Kidney epithelial cell (primary cell): ENCODE measurements around the gene NANP. TPM values are rescaled to one million over a fixed set of nuclear protein-coding genes. Genes with fewer than 3 reads are reported as not detected.

Experiments used
- DNase-seq: peaks from one replicate; pipeline ENCODE4 v3.0.0-alpha.2; 2010; ENCODE audit warnings: low read depth
- H3K27me3 ChIP-seq: 2 replicates; pipeline ENCODE4 v1.6.0; 2011; ENCODE audit warnings: low read length; ENCODE audit not compliant: control insufficient read depth, insufficient read depth
- H3K36me3 ChIP-seq: 2 replicates; pipeline ENCODE4 v1.5.1; 2011; ENCODE audit warnings: low read length; ENCODE audit not compliant: control insufficient read depth, insufficient read depth
- H3K4me3 ChIP-seq: 2 replicates; pipeline ENCODE4 v1.5.1; 2011; ENCODE audit warnings: low read depth, mild to moderate bottlenecking, control low read depth, low read length
- total RNA-seq: library from RNA; depleted of rRNA; stranded (reverse); fragments of >200 nt; gene quantifications from 2 replicates; pipeline ENCODE4 v1.2.3, GENCODE V29; 2015
- TF ChIP-seq, protein P1 (sequence below): IDR thresholded peaks from 2 replicates; pipeline ENCODE4 v1.5.1; 2011; ENCODE audit warnings: mild to moderate bottlenecking, moderate library complexity, low read length, control low read depth, inconsistent platforms; ENCODE audit not compliant: insufficient read depth, poor library complexity, severe bottlenecking

NANP gene, protein sequence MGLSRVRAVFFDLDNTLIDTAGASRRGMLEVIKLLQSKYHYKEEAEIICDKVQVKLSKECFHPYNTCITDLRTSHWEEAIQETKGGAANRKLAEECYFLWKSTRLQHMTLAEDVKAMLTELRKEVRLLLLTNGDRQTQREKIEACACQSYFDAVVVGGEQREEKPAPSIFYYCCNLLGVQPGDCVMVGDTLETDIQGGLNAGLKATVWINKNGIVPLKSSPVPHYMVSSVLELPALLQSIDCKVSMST
- total RNA-seq, result 6.2 and 7.0 TPM in 2 replicates

DNA sequence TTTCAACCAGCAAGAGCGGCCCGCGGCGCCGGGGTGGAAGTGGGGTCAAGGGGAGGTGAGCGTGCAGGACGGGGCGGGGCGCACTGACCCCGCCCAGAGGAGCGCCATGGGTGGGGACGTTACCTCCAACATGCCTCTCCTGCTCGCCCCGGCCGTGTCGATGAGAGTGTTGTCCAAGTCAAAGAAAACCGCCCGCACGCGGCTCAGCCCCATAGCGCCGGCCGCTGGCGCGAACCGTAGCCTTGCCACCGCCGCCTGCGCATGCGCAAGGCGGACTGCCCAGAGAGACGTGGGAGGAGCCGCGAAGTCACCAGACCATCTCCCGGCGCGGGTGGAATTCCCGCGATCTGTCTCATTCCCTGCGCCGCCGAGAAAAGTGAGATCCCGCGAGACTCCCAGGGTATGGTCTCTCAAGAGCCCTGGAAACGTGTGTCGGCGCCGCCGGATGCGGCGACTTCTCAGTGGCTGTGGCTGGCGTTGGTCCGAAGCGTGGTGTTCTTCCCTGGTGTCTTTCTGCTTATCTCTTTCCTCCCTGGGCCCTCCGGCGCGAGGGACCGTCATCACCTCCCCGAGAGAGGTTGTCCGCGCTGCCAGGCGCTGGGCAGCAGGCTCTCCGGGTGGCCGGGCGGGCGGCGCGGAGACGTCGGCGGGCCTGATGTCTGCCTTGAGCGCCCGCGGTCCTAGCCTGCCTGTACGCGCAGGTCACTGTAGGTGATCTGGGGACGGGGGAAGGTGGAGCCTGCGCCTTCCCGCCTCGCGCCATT, at the start of gene NANP:
TSS of gene NANP (minus strand) at position 279 of the 764 bp plus-strand sequence. CDS start at position 213, 66 bp downstream.
- TF ChIP-seq, protein P1, sequence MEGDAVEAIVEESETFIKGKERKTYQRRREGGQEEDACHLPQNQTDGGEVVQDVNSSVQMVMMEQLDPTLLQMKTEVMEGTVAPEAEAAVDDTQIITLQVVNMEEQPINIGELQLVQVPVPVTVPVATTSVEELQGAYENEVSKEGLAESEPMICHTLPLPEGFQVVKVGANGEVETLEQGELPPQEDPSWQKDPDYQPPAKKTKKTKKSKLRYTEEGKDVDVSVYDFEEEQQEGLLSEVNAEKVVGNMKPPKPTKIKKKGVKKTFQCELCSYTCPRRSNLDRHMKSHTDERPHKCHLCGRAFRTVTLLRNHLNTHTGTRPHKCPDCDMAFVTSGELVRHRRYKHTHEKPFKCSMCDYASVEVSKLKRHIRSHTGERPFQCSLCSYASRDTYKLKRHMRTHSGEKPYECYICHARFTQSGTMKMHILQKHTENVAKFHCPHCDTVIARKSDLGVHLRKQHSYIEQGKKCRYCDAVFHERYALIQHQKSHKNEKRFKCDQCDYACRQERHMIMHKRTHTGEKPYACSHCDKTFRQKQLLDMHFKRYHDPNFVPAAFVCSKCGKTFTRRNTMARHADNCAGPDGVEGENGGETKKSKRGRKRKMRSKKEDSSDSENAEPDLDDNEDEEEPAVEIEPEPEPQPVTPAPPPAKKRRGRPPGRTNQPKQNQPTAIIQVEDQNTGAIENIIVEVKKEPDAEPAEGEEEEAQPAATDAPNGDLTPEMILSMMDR, result no peak

DNA sequence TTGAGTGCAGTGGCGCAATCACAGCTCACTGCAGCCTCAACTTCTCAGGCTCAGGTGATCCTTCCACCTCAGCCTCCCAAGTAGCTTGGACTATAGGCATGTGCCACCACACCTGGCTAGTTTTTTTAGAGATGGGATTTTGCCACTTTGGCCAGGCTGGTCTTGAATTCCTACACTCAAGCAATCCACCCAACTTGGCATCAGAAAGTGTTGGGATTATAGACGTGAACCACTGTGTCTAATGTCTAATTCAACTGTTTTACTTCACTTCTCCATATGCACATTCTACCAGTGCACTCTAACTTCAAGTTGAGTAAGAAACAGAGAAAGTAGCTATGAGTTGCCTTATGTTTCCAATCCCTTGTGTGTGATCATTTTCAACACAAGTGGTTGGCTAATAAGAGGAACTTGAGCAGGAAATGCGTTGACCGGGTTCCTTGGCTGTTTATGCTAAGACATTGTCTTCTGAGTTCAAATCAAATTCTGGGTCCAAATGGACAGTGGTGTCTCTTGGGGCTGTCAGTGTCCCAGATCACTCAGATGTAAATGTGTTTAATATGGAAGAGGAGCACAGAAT, 48.9 kb upstream of the NANP start:
- TF ChIP-seq, protein P1, result no peak
- Histone ChIP-seq H3K4me3 (no peak overlapping the region), H3K36me3 (peaks cover 2% of the 10 kb centered on the region), H3K27me3 (no peaks in the 10 kb centered on the region)
- no peak for DNase-seq

More for the DNA sequence above, at the start of gene NANP:
- Histone ChIP-seq H3K4me3 (peak within 1 kb of the TSS; percentile 57), H3K27me3 (no peaks in the 10 kb centered on the region), H3K36me3 (no peaks in the 10 kb centered on the region)
- DNase-seq, result peak; percentile 92

DNA sequence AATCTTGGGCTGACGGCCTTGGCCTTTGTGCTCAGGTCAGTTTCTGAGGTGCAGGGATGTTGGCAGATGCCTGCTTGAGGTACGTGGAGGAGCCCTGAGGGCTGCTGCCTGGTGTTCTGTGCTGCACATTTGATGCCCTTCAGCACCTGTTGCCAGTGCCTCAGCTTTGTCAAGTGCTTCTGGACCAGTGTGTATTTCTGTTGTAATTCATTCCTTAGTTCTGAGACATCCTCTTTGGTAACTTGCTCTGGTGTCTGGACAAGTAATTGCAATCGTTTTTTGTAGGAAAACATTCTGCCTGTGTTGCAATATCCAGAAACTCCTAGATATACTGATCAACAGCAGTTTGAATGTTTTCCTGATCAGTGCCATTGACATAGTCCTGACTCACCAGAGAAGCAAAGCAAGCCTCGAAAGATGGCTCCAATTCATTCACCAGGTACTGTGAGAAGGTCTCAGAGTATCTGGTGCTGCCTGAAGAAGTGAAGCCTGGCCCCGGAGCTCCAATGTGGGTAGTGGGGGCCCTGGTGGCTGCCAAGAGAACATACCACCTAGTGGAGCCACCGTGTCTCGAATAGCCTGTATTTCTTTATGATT, 46.1 kb upstream of the NANP start:
- no peak overlapping the region for H3K4me3 ChIP-seq
- H3K36me3 ChIP-seq, result no peaks in the 10 kb centered on the region
- no peaks in the 10 kb centered on the region for H3K27me3 ChIP-seq
- DNase-seq, result no peak
- TF ChIP-seq, protein P1, result no peak

DNA sequence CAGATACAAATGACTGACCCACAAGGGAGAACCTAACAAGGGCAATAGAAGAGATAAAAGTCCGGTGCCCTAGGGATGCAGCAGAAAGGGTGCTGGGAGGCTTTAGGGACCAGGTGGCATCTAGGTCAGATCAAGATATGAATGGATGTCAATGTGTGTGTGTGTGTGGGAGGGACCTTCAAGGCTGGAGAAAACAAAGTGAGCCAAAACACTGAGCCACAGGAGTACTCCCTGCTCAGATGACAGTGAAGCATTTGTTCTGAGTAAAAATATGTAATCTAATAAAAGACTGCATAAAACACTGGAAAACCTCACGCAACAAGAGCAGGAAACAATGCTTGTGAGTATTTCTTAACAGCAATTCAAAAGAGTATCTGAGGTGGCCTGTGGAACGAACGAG, 44.6 kb upstream of the NANP start:
- Histone ChIP-seq H3K27me3 (no peaks in the 10 kb centered on the region), H3K36me3 (no peaks in the 10 kb centered on the region), H3K4me3 (no peak overlapping the region)
- TF ChIP-seq, protein P1, result no peak
- DNase-seq, result no peak

DNA sequence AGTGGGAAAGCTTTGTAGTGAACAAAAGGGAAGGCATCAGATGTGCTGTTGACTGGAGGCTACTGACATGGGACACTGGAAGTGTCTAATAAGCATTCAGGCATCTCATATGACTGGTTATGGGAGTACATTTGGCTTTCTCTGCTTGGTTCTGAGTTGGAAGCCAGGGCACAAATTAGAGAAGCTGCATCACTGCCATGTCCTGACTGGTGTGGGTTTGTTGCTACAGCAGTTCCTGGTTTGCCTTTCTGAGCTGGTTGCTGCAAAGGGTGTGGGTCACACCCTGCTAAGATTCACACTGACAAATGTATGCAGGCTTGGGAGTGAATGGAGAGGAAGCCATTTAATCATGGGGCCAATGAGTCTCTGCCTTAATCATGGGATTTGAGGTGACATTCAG, 36.2 kb upstream of the NANP start:
- no peak for DNase-seq
- TF ChIP-seq, protein P1, result no peak
- H3K36me3 ChIP-seq, result no peaks in the 10 kb centered on the region

More for the DNA sequence above, 36.2 kb upstream of the NANP start:
- Histone ChIP-seq H3K27me3 (no peaks in the 10 kb centered on the region), H3K4me3 (no peak overlapping the region)
